Body of pancreas (tissue), 4 donors: Measurements from ENCODE around the gene CRLF1. TPM values are rescaled to one million over a fixed set of nuclear protein-coding genes. Genes with fewer than 3 reads are reported as not detected.

ENCODE experiments used
- ATAC-seq: fragments of 150-250 bp; one replicate; pipeline ENCODE4 v1.9.1; 2016
- DNase-seq, 4 donors: peaks; one replicate each; pipeline ENCODE4 v3.0.0-alpha.2; 2019
- H3K27ac ChIP-seq, 4 donors: fragments of 200-600 bp; sonication (generic); 1 replicate in 3 of 4; 2 replicates in 1 of 4; pipeline versions ENCODE4 v1.5.1 to v1.6.1; 2016 to 2019; ENCODE audit warnings: mild to moderate bottlenecking in 1 of 4, mixed read lengths in 1 of 4, moderate library complexity in 1 of 4
- H3K27me3 ChIP-seq, 2 donors: fragments of 200-600 bp; sonication (generic); one replicate each; pipeline ENCODE4 v1.6.0; 2016; ENCODE audit warnings: mild to moderate bottlenecking in 1 of 2
- H3K36me3 ChIP-seq, 2 donors: fragments of 200-600 bp; sonication (generic); replicated peaks in 1 of 2; 2 replicates each; pipeline ENCODE4 v1.5.1; 2016; ENCODE audit warnings: low read depth in 2 of 2; ENCODE audit not compliant: insufficient read depth in 1 of 2
- H3K4me1 ChIP-seq: fragments of 200-600 bp; sonication (generic); one replicate; pipeline ENCODE4 v1.6.0; 2016
- H3K4me3 ChIP-seq, 2 donors: fragments of 200-600 bp; sonication (generic); 1 replicate in 1 of 2; 2 replicates in 1 of 2; pipeline ENCODE4 v1.5.1; 2016 to 2019
- H3K9me3 ChIP-seq, 3 donors: fragments of 200-600 bp; sonication (generic); 1 replicate in 2 of 3; 2 replicates in 1 of 3; pipeline ENCODE4 v1.5.1; 2016
- CTCF ChIP-seq, 7 experiments: fragments of 450-650 bp in 4 of 7; fragments of 200-600 bp in 3 of 7; sonication (generic) in 3 of 7; IDR thresholded peaks; one replicate each; pipeline ENCODE4 v1.5.1; 2016 to 2019; ENCODE audit warnings: antibody characterized with exemption in 7 of 7
- POLR2A ChIP-seq, 3 donors: fragments of 450-650 bp; IDR thresholded peaks; one replicate each; pipeline ENCODE4 v1.6.1; 2016; ENCODE audit warnings: antibody characterized with exemption in 3 of 3, mild to moderate bottlenecking in 2 of 3
- WGBS, 2 donors: methylation state at CpG; one replicate each; pipeline ENCODE4 v1.1.5; 2017; 5-methylcytosine and 5-hydroxymethylcytosine counted together
- intact Hi-C: fragments of 100-400 bp; cut with DNase I; formaldehyde crosslinking; loops from one replicate; pipeline ENCODE4 v1.15.1; 2023
- small RNA-seq: library from RNA; depleted of rRNA; stranded (forward); fragments of <200 nt; gene quantifications from one replicate; pipeline ENCODE3, GENCODE V24; 2016
- total RNA-seq, 2 donors: library from RNA; depleted of rRNA; stranded (reverse); fragments of >200 nt; gene quantifications; one replicate each; pipeline ENCODE4 v1.1.0, GENCODE V29; 2016

The CRLF1 gene
- total RNA-seq, 2 donors from 2014 or later, result 23.3 to 40.2 TPM

GRCh38 chr19:18551631-18552030, 55.0 kb downstream of the CRLF1 start:
- Histone ChIP-seq H3K9me3 (no peaks in the 10 kb centered on the region), H3K27me3 (no peaks in the 10 kb centered on the region), H3K27ac (no peak overlapping the region), H3K36me3 (no peaks in the 10 kb centered on the region), H3K4me1 (no peaks in the 10 kb centered on the region), H3K4me3 (no peak overlapping the region)
- no peak for ATAC-seq
- TF ChIP-seq CTCF (IDR thresholded peaks at IDR 0.05), result no peak
- TF ChIP-seq POLR2A (IDR thresholded peaks at IDR 0.05), result no peak
- intact Hi-C loops, result no loop called here
- DNase-seq, result no peak
- WGBS, 2 donors, result 24 to 39% methylated on average over 5 to 6 of the region's 6 CpGs

GRCh38 chr19:18543814-18544475, 62.7 kb downstream of the CRLF1 start:
- Histone ChIP-seq H3K9me3 (no peaks in the 10 kb centered on the region), H3K4me3 (peak overlapping the region in 1 of 2 donors; percentile 51), H3K27ac (peak overlapping the region in 3 of 4 donors; percentile 70 to 86 (median 78)), H3K4me1 (peaks cover 16% of the 10 kb centered on the region), H3K36me3 (no peaks in the 10 kb centered on the region), H3K27me3 (no peaks in the 10 kb centered on the region)
- intact Hi-C loops, result no loop called here
- WGBS, 2 donors, result 8 to 10% methylated on average over 12 of the region's 12 CpGs
- ATAC-seq (no peak), DNase-seq (peak; percentile 29 to 73 (median 46))
- TF ChIP-seq POLR2A (IDR thresholded peaks at IDR 0.05) (peak in 1 of 3 donors; percentile 19), CTCF (IDR thresholded peaks at IDR 0.05) (no peak)

Small RNA genes within 50 kb of the gene (small RNA-seq; reads per million reads assigned to genes)
- not detected for gene RN7SL155P

Other genes starting within 250 kb of the CRLF1 start
- 10 to 100 TPM; 40.5 to 86.1 TPM for gene GDF15, start 220.6 kb downstream of the CRLF1 start, total RNA-seq
- 1 to 10 TPM in 1 of 2 donors, not detected in 1; 4.4 TPM for gene LRRC25, start 209.2 kb downstream of the CRLF1 start, total RNA-seq
- gene SSBP4, start 187.4 kb downstream of the CRLF1 start, total RNA-seq, result 10 to 100 TPM; 50.1 to 63.9 TPM
- gene ISYNA1, start 168.7 kb downstream of the CRLF1 start, total RNA-seq, result 10 to 100 TPM; 52.7 to 72.8 TPM
- 10 to 100 TPM; 12.5 to 14.2 TPM for gene ELL, start 84.7 kb downstream of the CRLF1 start, total RNA-seq
- gene FKBP8, start 63.2 kb downstream of the CRLF1 start, total RNA-seq, result 100 to 1,000 TPM; 235 to 247 TPM
- 10 to 100 TPM; 62.6 to 71.1 TPM for gene KXD1, start 48.9 kb downstream of the CRLF1 start, total RNA-seq
- gene UBA52, start 34.9 kb downstream of the CRLF1 start, total RNA-seq, result 100 to 1,000 TPM; 242 to 358 TPM
- gene REX1BD, start 18.0 kb downstream of the CRLF1 start, total RNA-seq, result 100 to 1,000 TPM; 146 to 214 TPM
- gene TMEM59L, start 6.1 kb upstream of the CRLF1 start, total RNA-seq, result 1 to 10 TPM in 1 of 2 donors, under 1 TPM in 1; 0.66 to 2.1 TPM
- 1 to 10 TPM; 3.6 to 8.9 TPM for gene KLHL26, start 30.2 kb upstream of the CRLF1 start, total RNA-seq
- 1 to 10 TPM; 4.9 to 6.5 TPM for gene CRTC1, start 76.9 kb upstream of the CRLF1 start, total RNA-seq
- gene COMP, start 184.5 kb upstream of the CRLF1 start, total RNA-seq, result 1 to 10 TPM in 1 of 2 donors, under 1 TPM in 1; 0.33 to 6.0 TPM
- 10 to 100 TPM; 38.9 to 59.0 TPM for gene UPF1, start 225.2 kb upstream of the CRLF1 start, total RNA-seq